WTC11 (cell line): Measurements from ENCODE around the gene COG5. TPM values are rescaled to one million over a fixed set of nuclear protein-coding genes. Genes with fewer than 3 reads are reported as not detected.

ENCODE experiments used
- ATAC-seq: fragments of 200-7000 bp; cut with Tn5 transposase; 2 replicates; pipeline ENCODE4 v1.10.0; 2021; ENCODE audit warnings: mild to moderate bottlenecking, moderate library complexity
- CTCF ChIA-PET: fragments of 300-600 bp; sonication (Branson Sonifier 250); formaldehyde crosslinking; loops from one replicate; lab custom pipeline; 2021; ENCODE audit warnings: antibody characterized with exemption; lab: Charles Lee
- POLR2A ChIA-PET: fragments of 350-600 bp; sonication (Branson Sonifier 250); formaldehyde crosslinking; loops from one replicate; lab custom pipeline; 2021; ENCODE audit warnings: antibody characterized with exemption; lab: Charles Lee
- DNase-seq: peaks from one replicate; pipeline ENCODE4 v3.0.0; 2021; ENCODE audit warnings: low spot score
- H3K27ac Mint-ChIP-seq: 2 replicates; pipeline ENCODE4 v1.8.0; 2021; ENCODE audit warnings: mixed read lengths
- H3K27me3 Mint-ChIP-seq: 2 replicates; pipeline ENCODE4 v1.8.0; 2021; ENCODE audit warnings: low read depth, mild to moderate bottlenecking, moderate library complexity, mixed read lengths
- H3K36me3 Mint-ChIP-seq: 2 replicates; pipeline ENCODE4 v1.8.0; 2021; ENCODE audit warnings: mixed read lengths
- H3K4me1 Mint-ChIP-seq: 2 replicates; pipeline ENCODE4 v1.8.0; 2022; ENCODE audit warnings: mixed read lengths
- H3K4me3 Mint-ChIP-seq: 2 replicates; pipeline ENCODE4 v1.8.0; 2021; ENCODE audit warnings: mild to moderate bottlenecking, moderate library complexity, mixed read lengths
- H3K9me3 Mint-ChIP-seq: 2 replicates; pipeline ENCODE4 v1.8.0; 2021; ENCODE audit warnings: mixed read lengths
- ARID4B ChIP-seq: sonication (generic); formaldehyde crosslinking; IDR thresholded peaks from 2 replicates; pipeline ENCODE4 v1.8.0; 2023; ENCODE audit warnings: missing genetic modification reagents, mild to moderate bottlenecking, borderline replicate concordance
- ATF2 ChIP-seq: sonication (generic); formaldehyde crosslinking; IDR thresholded peaks from 2 replicates; pipeline ENCODE4 v1.8.1; 2022; ENCODE audit warnings: low read depth, missing genetic modification reagents, borderline replicate concordance
- CTCF ChIP-seq: fragments of 200-600 bp; IDR thresholded peaks from 2 replicates; pipeline ENCODE4 v1.8.0; 2022; ENCODE audit warnings: antibody characterized with exemption
- ELF4 ChIP-seq: sonication (generic); formaldehyde crosslinking; IDR thresholded peaks from 2 replicates; pipeline ENCODE4 v1.8.1; 2022; ENCODE audit warnings: low read depth, mild to moderate bottlenecking, moderate library complexity, missing genetic modification reagents
- FOXK1 ChIP-seq: sonication (generic); formaldehyde crosslinking; IDR thresholded peaks from 2 replicates; pipeline ENCODE4 v1.8.0; 2022; ENCODE audit warnings: mild to moderate bottlenecking, moderate library complexity, missing genetic modification reagents
- IRF2 ChIP-seq: sonication (generic); formaldehyde crosslinking; IDR thresholded peaks from 2 replicates; pipeline ENCODE4 v1.8.0; 2022; ENCODE audit warnings: low read depth, missing genetic modification reagents, borderline replicate concordance
- NFATC4 ChIP-seq: fragments of 250-450 bp; sonication (Bioruptor Pico); IDR thresholded peaks from 2 replicates; pipeline ENCODE4 v1.9.0; 2021; ENCODE audit warnings: mild to moderate bottlenecking
- NFE2L1 ChIP-seq: sonication (generic); formaldehyde crosslinking; IDR thresholded peaks from 2 replicates; pipeline ENCODE4 v1.8.1; 2023; ENCODE audit warnings: missing genetic modification reagents
- OVOL2 ChIP-seq: fragments of 250-450 bp; sonication (Bioruptor Pico); IDR thresholded peaks from 2 replicates; pipeline ENCODE4 v1.9.0; 2021; ENCODE audit warnings: mild to moderate bottlenecking, borderline replicate concordance
- ZBTB21 ChIP-seq: sonication (generic); formaldehyde crosslinking; IDR thresholded peaks from 2 replicates; pipeline ENCODE4 v1.8.1; 2023; ENCODE audit warnings: mild to moderate bottlenecking, missing genetic modification reagents, borderline replicate concordance
- ZMAT4 ChIP-seq: fragments of 250-450 bp; sonication (Bioruptor Pico); IDR thresholded peaks from 2 replicates; pipeline ENCODE4 v1.9.0; 2021; ENCODE audit warnings: mild to moderate bottlenecking
- ZNF671 ChIP-seq: fragments of 250-450 bp; sonication (Bioruptor Pico); IDR thresholded peaks from 2 replicates; pipeline ENCODE4 v1.8.0; 2021; ENCODE audit warnings: mild to moderate bottlenecking
- total RNA-seq: library from RNA; stranded (reverse); gene quantifications from 3 replicates; pipeline ENCODE4 v1.2.3, GENCODE V29; 2021
- TF ChIP-seq, protein P1 (sequence below): sonication (generic); formaldehyde crosslinking; IDR thresholded peaks from 2 replicates; pipeline ENCODE4 v1.8.0; 2022; ENCODE audit warnings: missing genetic modification reagents
- TF ChIP-seq, protein P2 (sequence below): sonication (generic); formaldehyde crosslinking; conservative IDR thresholded peaks from 2 replicates; pipeline ENCODE4 v1.8.1; 2022; ENCODE audit warnings: mild to moderate bottlenecking, missing genetic modification reagents
- TF ChIP-seq, protein P3 (sequence below): sonication (generic); formaldehyde crosslinking; IDR thresholded peaks from 2 replicates; pipeline ENCODE4 v1.8.1; 2023; ENCODE audit warnings: mild to moderate bottlenecking, missing genetic modification reagents

Gene COG5
- total RNA-seq, 1 experiment from 2014 or later: 23.8 TPM

DNA sequence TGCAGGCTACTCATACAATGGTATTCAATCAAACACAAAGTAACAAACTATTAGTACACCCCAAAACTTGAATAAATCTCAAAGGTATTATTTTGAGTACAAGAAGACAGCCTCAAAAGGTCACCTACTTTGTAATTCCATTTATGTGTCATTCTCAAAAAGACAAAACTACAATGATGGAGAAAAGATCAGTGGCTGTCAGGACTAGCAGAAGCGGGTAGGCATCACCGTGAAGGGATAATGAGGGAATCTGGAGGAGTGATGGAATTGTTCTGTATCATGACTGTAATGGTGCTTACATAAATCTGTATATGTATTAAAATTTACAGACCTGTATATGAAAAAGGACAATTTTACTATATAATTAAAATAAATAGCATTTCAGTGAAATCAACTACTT, 37.0 kb downstream of the COG5 start:
- ChIA-PET CTCF (no interaction called here), POLR2A (no interaction called here)
- DNase-seq (no peak), ATAC-seq (no peak)
- Mint-ChIP-seq H3K27me3 (no peaks in the 10 kb centered on the region), H3K4me3 (no peak overlapping the region), H3K36me3 (peaks cover 11% of the 10 kb centered on the region), H3K9me3 (no peaks in the 10 kb centered on the region), H3K27ac (no peak overlapping the region), H3K4me1 (peaks cover 17% of the 10 kb centered on the region)
- TF ChIP-seq ELF4: no peak
- TF ChIP-seq ATF2 (CRISPR knock-in tag): no peak
- TF ChIP-seq, protein P1, sequence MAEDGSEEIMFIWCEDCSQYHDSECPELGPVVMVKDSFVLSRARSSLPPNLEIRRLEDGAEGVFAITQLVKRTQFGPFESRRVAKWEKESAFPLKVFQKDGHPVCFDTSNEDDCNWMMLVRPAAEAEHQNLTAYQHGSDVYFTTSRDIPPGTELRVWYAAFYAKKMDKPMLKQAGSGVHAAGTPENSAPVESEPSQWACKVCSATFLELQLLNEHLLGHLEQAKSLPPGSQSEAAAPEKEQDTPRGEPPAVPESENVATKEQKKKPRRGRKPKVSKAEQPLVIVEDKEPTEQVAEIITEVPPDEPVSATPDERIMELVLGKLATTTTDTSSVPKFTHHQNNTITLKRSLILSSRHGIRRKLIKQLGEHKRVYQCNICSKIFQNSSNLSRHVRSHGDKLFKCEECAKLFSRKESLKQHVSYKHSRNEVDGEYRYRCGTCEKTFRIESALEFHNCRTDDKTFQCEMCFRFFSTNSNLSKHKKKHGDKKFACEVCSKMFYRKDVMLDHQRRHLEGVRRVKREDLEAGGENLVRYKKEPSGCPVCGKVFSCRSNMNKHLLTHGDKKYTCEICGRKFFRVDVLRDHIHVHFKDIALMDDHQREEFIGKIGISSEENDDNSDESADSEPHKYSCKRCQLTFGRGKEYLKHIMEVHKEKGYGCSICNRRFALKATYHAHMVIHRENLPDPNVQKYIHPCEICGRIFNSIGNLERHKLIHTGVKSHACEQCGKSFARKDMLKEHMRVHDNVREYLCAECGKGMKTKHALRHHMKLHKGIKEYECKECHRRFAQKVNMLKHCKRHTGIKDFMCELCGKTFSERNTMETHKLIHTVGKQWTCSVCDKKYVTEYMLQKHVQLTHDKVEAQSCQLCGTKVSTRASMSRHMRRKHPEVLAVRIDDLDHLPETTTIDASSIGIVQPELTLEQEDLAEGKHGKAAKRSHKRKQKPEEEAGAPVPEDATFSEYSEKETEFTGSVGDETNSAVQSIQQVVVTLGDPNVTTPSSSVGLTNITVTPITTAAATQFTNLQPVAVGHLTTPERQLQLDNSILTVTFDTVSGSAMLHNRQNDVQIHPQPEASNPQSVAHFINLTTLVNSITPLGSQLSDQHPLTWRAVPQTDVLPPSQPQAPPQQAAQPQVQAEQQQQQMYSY (CRISPR knock-in tag): no peak
- TF ChIP-seq, protein P2, sequence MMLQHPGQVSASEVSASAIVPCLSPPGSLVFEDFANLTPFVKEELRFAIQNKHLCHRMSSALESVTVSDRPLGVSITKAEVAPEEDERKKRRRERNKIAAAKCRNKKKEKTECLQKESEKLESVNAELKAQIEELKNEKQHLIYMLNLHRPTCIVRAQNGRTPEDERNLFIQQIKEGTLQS: no peak
- no peak for TF ChIP-seq ZBTB21 (CRISPR knock-in tag)
- TF ChIP-seq FOXK1: no peak
- no peak for TF ChIP-seq OVOL2 (CRISPR knock-in tag)
- TF ChIP-seq NFATC4 (CRISPR knock-in tag): no peak
- no peak for TF ChIP-seq ARID4B
- no peak for TF ChIP-seq CTCF
- no peak for TF ChIP-seq ZMAT4
- TF ChIP-seq ZNF671 (CRISPR knock-in tag): no peak
- TF ChIP-seq NFE2L1 (CRISPR knock-in tag): no peak
- no peak for TF ChIP-seq IRF2 (CRISPR knock-in tag)
- TF ChIP-seq, protein P3, sequence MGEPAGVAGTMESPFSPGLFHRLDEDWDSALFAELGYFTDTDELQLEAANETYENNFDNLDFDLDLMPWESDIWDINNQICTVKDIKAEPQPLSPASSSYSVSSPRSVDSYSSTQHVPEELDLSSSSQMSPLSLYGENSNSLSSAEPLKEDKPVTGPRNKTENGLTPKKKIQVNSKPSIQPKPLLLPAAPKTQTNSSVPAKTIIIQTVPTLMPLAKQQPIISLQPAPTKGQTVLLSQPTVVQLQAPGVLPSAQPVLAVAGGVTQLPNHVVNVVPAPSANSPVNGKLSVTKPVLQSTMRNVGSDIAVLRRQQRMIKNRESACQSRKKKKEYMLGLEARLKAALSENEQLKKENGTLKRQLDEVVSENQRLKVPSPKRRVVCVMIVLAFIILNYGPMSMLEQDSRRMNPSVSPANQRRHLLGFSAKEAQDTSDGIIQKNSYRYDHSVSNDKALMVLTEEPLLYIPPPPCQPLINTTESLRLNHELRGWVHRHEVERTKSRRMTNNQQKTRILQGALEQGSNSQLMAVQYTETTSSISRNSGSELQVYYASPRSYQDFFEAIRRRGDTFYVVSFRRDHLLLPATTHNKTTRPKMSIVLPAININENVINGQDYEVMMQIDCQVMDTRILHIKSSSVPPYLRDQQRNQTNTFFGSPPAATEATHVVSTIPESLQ (CRISPR knock-in tag): no peak
